HUES48 (cell line): ENCODE measurements around the gene ADGRG7.
A peak's percentile ranks its signal among the peaks of the same experiment; 100 is the strongest.

Experiments
- H3K27ac ChIP-seq: one replicate; pipeline ENCODE4 v1.7.0; 2013; ENCODE audit warnings: low read depth, low read length, inconsistent platforms
- H3K27me3 ChIP-seq: 2 replicates; pipeline ENCODE4 v1.6.1; 2013; ENCODE audit warnings: mild to moderate bottlenecking, low read length; ENCODE audit not compliant: control insufficient read depth, insufficient read depth
- H3K36me3 ChIP-seq: 2 replicates; pipeline ENCODE4 v1.6.1; 2013; ENCODE audit warnings: low read length; ENCODE audit not compliant: control insufficient read depth, insufficient read depth
- H3K4me1 ChIP-seq: 2 replicates; pipeline ENCODE4 v1.6.1; 2013; ENCODE audit warnings: mild to moderate bottlenecking, low read length; ENCODE audit not compliant: control insufficient read depth, insufficient read depth
- H3K4me3 ChIP-seq: 2 replicates; pipeline ENCODE4 v1.5.1; 2013; ENCODE audit warnings: mild to moderate bottlenecking, low read depth, low read length
- H3K9ac ChIP-seq: 2 replicates; pipeline ENCODE4 v1.6.1; 2013; ENCODE audit warnings: mild to moderate bottlenecking, low read depth, low read length, moderate library complexity
- H3K9me3 ChIP-seq: 2 replicates; pipeline ENCODE4 v1.6.1; 2013; ENCODE audit warnings: low read length; ENCODE audit not compliant: control insufficient read depth, insufficient read depth

Gene ADGRG7

GRCh38 chr3:100627491-100627890 is 18.1 kb downstream of the ADGRG7 start:
- no peaks in the 10 kb centered on the region for H3K36me3 ChIP-seq
- H3K4me1 ChIP-seq, result peaks cover 5% of the 10 kb centered on the region; the same call in 1 of the 2 replicates
- no peak overlapping the region for H3K9ac ChIP-seq
- H3K4me3 ChIP-seq, result no peak overlapping the region
- H3K27me3 ChIP-seq, result no peaks in the 10 kb centered on the region
- no peaks in the 10 kb centered on the region for H3K9me3 ChIP-seq
- H3K27ac ChIP-seq, result no peak overlapping the region

GRCh38 chr3:100629421-100630127 is 20.2 kb downstream of the ADGRG7 start:
- Histone ChIP-seq H3K4me1 (peaks cover 5% of the 10 kb centered on the region; the same call in 1 of the 2 replicates), H3K27ac (no peak overlapping the region), H3K4me3 (no peak overlapping the region), H3K36me3 (no peaks in the 10 kb centered on the region), H3K9me3 (no peaks in the 10 kb centered on the region), H3K27me3 (no peaks in the 10 kb centered on the region), H3K9ac (no peak overlapping the region)

- Histone ChIP-seq H3K9me3 (no peaks in the 10 kb centered on the region), H3K27me3 (no peaks in the 10 kb centered on the region), H3K27ac (peak overlapping the region; percentile 21), H3K4me3 (no peak overlapping the region), H3K36me3 (no peaks in the 10 kb centered on the region), H3K9ac (no peak overlapping the region), H3K4me1 (peaks cover 5% of the 10 kb centered on the region; the same call in 1 of the 2 replicates)
Measured at GRCh38 chr3:100630664-100631063, 21.3 kb downstream of the ADGRG7 start.

- no peak overlapping the region for H3K27ac ChIP-seq
- no peaks in the 10 kb centered on the region for H3K9me3 ChIP-seq
- no peak overlapping the region for H3K9ac ChIP-seq
- no peaks in the 10 kb centered on the region for H3K27me3 ChIP-seq
- no peak overlapping the region for H3K4me3 ChIP-seq
- H3K36me3 ChIP-seq, result no peaks in the 10 kb centered on the region
- peaks cover 5% of the 10 kb centered on the region; the same call in 1 of the 2 replicates for H3K4me1 ChIP-seq
Measured at GRCh38 chr3:100631236-100631635, 21.8 kb downstream of the ADGRG7 start.

DNA sequence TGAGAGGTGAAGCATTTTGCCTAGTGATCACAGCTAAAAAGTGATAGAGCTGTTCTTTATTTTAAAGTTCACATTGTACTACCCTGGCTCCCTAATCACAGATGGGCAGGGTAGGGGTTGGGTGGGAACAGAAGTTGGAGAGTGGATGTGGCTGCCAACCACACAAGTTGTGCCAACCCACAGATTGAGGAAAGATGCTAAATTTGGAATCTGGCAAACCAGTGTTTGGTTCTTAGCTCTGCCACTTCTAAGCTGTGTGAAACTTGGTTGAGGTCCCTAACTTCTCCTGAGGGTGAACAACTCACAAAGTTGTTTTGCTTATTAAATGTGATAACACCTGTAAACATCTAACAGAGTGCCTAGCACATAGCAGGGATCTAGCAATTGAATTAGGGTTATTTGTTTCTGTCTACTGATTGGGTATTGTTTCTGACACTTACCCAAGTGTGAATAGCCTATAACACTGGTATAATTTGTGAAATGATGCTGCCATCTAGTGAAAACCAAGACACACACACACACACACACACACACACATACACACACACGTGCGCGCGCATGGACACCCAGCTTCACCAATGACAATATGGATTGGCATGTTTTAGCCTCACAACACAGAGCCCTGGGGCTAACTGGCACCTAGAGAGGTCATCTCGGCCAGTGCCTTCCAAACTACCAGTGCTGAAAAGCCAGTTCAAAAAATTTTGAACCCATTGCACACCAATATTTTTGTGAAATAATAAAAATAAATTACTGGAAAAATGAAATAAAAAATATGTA is 25.3 kb downstream of the ADGRG7 start:
- H3K9me3 ChIP-seq, result no peaks in the 10 kb centered on the region
- H3K4me1 ChIP-seq, result peaks cover 5% of the 10 kb centered on the region; the same call in 1 of the 2 replicates
- no peak overlapping the region for H3K9ac ChIP-seq
- H3K36me3 ChIP-seq, result no peaks in the 10 kb centered on the region
- H3K27ac ChIP-seq, result no peak overlapping the region
- H3K27me3 ChIP-seq, result no peaks in the 10 kb centered on the region
- no peak overlapping the region for H3K4me3 ChIP-seq

- Histone ChIP-seq H3K9me3 (no peaks in the 10 kb centered on the region), H3K27me3 (no peaks in the 10 kb centered on the region), H3K27ac (no peak overlapping the region), H3K4me1 (peaks cover 5% of the 10 kb centered on the region; the same call in 1 of the 2 replicates), H3K4me3 (no peak overlapping the region), H3K9ac (no peak overlapping the region), H3K36me3 (no peaks in the 10 kb centered on the region)
Measured at GRCh38 chr3:100635273-100635701, 25.9 kb downstream of the ADGRG7 start.

GRCh38 chr3:100637197-100637631 is 27.8 kb downstream of the ADGRG7 start:
- no peak overlapping the region for H3K4me3 ChIP-seq
- no peaks in the 10 kb centered on the region for H3K27me3 ChIP-seq
- H3K4me1 ChIP-seq, result no peaks in the 10 kb centered on the region
- H3K27ac ChIP-seq, result no peak overlapping the region
- H3K36me3 ChIP-seq, result no peaks in the 10 kb centered on the region
- H3K9ac ChIP-seq, result no peak overlapping the region
- no peaks in the 10 kb centered on the region for H3K9me3 ChIP-seq

- H3K36me3 ChIP-seq, result no peaks in the 10 kb centered on the region
- H3K9me3 ChIP-seq, result no peaks in the 10 kb centered on the region
- H3K4me3 ChIP-seq, result no peak overlapping the region
- no peak overlapping the region for H3K27ac ChIP-seq
- no peaks in the 10 kb centered on the region for H3K4me1 ChIP-seq
- H3K27me3 ChIP-seq, result no peaks in the 10 kb centered on the region
- no peak overlapping the region for H3K9ac ChIP-seq
Measured at GRCh38 chr3:100640633-100641032, 31.2 kb downstream of the ADGRG7 start.

GRCh38 chr3:100641471-100642032 is 32.2 kb downstream of the ADGRG7 start:
- Histone ChIP-seq H3K4me1 (no peaks in the 10 kb centered on the region), H3K9ac (no peak overlapping the region), H3K9me3 (no peaks in the 10 kb centered on the region), H3K27me3 (no peaks in the 10 kb centered on the region), H3K27ac (no peak overlapping the region), H3K4me3 (no peak overlapping the region), H3K36me3 (no peaks in the 10 kb centered on the region)

DNA sequence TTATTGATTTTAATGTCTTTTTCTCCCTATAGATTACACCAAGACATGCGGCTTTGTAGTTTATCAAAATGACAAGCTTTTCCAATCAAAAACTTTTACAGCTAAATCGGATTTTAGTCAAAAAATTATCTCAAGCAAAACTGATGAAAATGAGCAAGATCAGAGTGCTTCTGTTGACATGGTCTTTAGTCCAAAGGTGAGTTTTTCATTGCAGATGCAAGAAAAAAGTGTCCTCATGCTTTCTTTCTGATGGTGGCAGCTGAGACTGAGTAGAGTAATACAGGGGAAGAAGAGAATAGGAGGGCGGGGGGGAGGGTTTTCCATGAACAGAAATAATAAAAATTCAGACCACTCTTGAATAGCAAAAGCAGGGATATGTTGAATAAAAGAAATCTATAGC is 36.5 kb downstream of the ADGRG7 start:
- H3K4me1 ChIP-seq, result no peaks in the 10 kb centered on the region

DNA sequence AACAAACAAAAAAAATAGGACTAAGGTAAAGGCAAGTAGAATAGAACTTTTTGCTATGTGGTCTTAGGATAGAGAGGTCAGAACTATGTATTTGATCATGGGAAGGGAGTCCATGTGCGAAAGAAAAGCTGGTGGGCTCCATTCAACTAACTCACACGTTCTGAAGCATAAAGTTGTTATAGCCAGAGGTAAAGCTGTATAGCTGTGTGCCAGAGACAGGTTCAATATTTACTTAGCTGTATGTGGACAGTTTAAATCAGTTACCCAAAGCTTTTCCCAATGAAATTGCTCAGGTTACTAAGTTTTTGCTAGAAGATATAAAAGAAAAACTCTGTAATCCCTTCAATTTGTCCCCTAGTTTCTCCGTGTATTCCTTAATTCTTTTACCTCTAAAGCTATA is 37.8 kb downstream of the ADGRG7 start:
- no peak overlapping the region for H3K27ac ChIP-seq
- H3K27me3 ChIP-seq, result no peaks in the 10 kb centered on the region
- H3K9me3 ChIP-seq, result no peaks in the 10 kb centered on the region
- no peaks in the 10 kb centered on the region for H3K4me1 ChIP-seq
- no peaks in the 10 kb centered on the region for H3K36me3 ChIP-seq
- no peak overlapping the region for H3K9ac ChIP-seq
- H3K4me3 ChIP-seq, result no peak overlapping the region

More for the DNA sequence above, 36.5 kb downstream of the ADGRG7 start:
- no peaks in the 10 kb centered on the region for H3K27me3 ChIP-seq
- H3K36me3 ChIP-seq, result no peaks in the 10 kb centered on the region
- no peak overlapping the region for H3K27ac ChIP-seq
- no peak overlapping the region for H3K9ac ChIP-seq
- no peak overlapping the region for H3K4me3 ChIP-seq
- no peaks in the 10 kb centered on the region for H3K9me3 ChIP-seq
